Activated CD8-positive, alpha-beta T cell treated with anti-CD3 and anti-CD28 coated beads, Interleukin-2, amount 10 ng/mL, durations not matched to agents 7 days and 5 days (primary cell): ENCODE results near the gene CHRND. TPM values are rescaled to one million over a fixed set of nuclear protein-coding genes. Genes with fewer than 3 reads are reported as not detected.
"Not testable (repeated sequence)": the region's sequence is repeated elsewhere in the genome, so short reads cannot be mapped to it uniquely, and the experiment has no call there.

Experiments used
- ATAC-seq: fragments of 150-1000 bp; cut with Tn5 transposase; one replicate; pipeline ENCODE4 v1.10.0; 2021; ENCODE audit warnings: moderate library complexity
- CTCF ChIA-PET: fragments of 350-600 bp; sonication (Branson Sonifier 250); formaldehyde crosslinking; loops from one replicate; lab custom pipeline; 2021; ENCODE audit warnings: antibody characterized with exemption; lab: Charles Lee
- POLR2A ChIA-PET: fragments of 350-600 bp; sonication (Branson Sonifier 250); formaldehyde crosslinking; loops from one replicate; lab custom pipeline; 2021; ENCODE audit warnings: antibody characterized with exemption; lab: Charles Lee
- DNase-seq: peaks from one replicate; pipeline ENCODE4 v3.0.0-alpha.2; 2020
- H3K27ac Mint-ChIP-seq: one replicate; pipeline ENCODE4 v1.8.0; 2021; ENCODE audit warnings: mild to moderate bottlenecking, mixed read lengths
- H3K27me3 Mint-ChIP-seq: one replicate; pipeline ENCODE4 v1.8.0; 2021; ENCODE audit warnings: low read depth, mixed read lengths
- H3K36me3 Mint-ChIP-seq: one replicate; pipeline ENCODE4 v1.8.0; 2021; ENCODE audit warnings: low read depth, mixed read lengths
- H3K4me1 Mint-ChIP-seq: one replicate; pipeline ENCODE4 v1.8.0; 2021; ENCODE audit warnings: low read depth, mixed read lengths
- H3K4me3 Mint-ChIP-seq: one replicate; pipeline ENCODE4 v1.8.0; 2021; ENCODE audit warnings: mild to moderate bottlenecking, mixed read lengths
- H3K9me3 Mint-ChIP-seq: one replicate; pipeline ENCODE4 v1.8.0; 2022; ENCODE audit warnings: mixed read lengths; ENCODE audit not compliant: insufficient read depth
- total RNA-seq, 2 experiments: library from RNA; stranded (reverse); gene quantifications; one replicate each; pipeline ENCODE4 v1.2.3, GENCODE V29; 2021

Gene CHRND
- total RNA-seq, 2 experiments from 2014 or later = not detected

GRCh38 chr2:232524771-232525170 lies 1.2 kb upstream of the CHRND start:
- peaks cover 42% of the 10 kb centered on the region for H3K27me3 Mint-ChIP-seq
- ATAC-seq (no peak), DNase-seq (no peak)
- H3K36me3 Mint-ChIP-seq = no peaks in the 10 kb centered on the region
- POLR2A ChIA-PET = no interaction called here
- H3K4me1 Mint-ChIP-seq = peaks cover 21% of the 10 kb centered on the region
- no peaks in the 10 kb centered on the region for H3K9me3 Mint-ChIP-seq
- no peak overlapping the region for H3K27ac Mint-ChIP-seq
- CTCF ChIA-PET = interaction anchor here (2.6 kb wide), 1 partner anchor 78 kb away, joined by 12 read pairs; no protein-coding TSS in a partner anchor
- H3K4me3 Mint-ChIP-seq = no peak overlapping the region

- H3K27ac Mint-ChIP-seq = no peak overlapping the region
- CTCF ChIA-PET = no interaction called here
- POLR2A ChIA-PET = no interaction called here
- no peaks in the 10 kb centered on the region for H3K9me3 Mint-ChIP-seq
- peaks cover 42% of the 10 kb centered on the region for H3K27me3 Mint-ChIP-seq
- DNase-seq (no peak), ATAC-seq (no peak)
- H3K4me1 Mint-ChIP-seq = peaks cover 21% of the 10 kb centered on the region
- no peak overlapping the region for H3K4me3 Mint-ChIP-seq
- no peaks in the 10 kb centered on the region for H3K36me3 Mint-ChIP-seq
Observed at GRCh38 chr2:232525199-232525598, 761 bp upstream of the CHRND start.

- H3K4me3 Mint-ChIP-seq = no peak overlapping the region
- POLR2A ChIA-PET = no interaction called here
- peaks cover 19% of the 10 kb centered on the region for H3K4me1 Mint-ChIP-seq
Observed at GRCh38 chr2:232526372-232526941, 497 bp downstream of the CHRND start.

GRCh38 chr2:232527905-232528470 lies 2.0 kb downstream of the CHRND start:
- peaks cover 16% of the 10 kb centered on the region for H3K4me1 Mint-ChIP-seq
- no peaks in the 10 kb centered on the region for H3K36me3 Mint-ChIP-seq
- peaks cover 32% of the 10 kb centered on the region for H3K27me3 Mint-ChIP-seq
- H3K4me3 Mint-ChIP-seq = no peak overlapping the region
- H3K9me3 Mint-ChIP-seq = no peaks in the 10 kb centered on the region
- ATAC-seq = no peak
- ChIA-PET POLR2A (no interaction called here), CTCF (no interaction called here)
- H3K27ac Mint-ChIP-seq = no peak overlapping the region
- no peak for DNase-seq

More at GRCh38 chr2:232526372-232526941, 497 bp downstream of the CHRND start:
- no peak overlapping the region for H3K27ac Mint-ChIP-seq
- DNase-seq (no peak), ATAC-seq (no peak)
- H3K27me3 Mint-ChIP-seq = peaks cover 36% of the 10 kb centered on the region
- H3K9me3 Mint-ChIP-seq = no peaks in the 10 kb centered on the region
- CTCF ChIA-PET = no interaction called here
- no peaks in the 10 kb centered on the region for H3K36me3 Mint-ChIP-seq

- CTCF ChIA-PET = no interaction called here
- Mint-ChIP-seq H3K9me3 (no peaks in the 10 kb centered on the region), H3K36me3 (no peaks in the 10 kb centered on the region), H3K4me3 (no peak overlapping the region), H3K27ac (peak overlapping the region; percentile 51), H3K4me1 (peaks cover 14% of the 10 kb centered on the region), H3K27me3 (peaks cover 27% of the 10 kb centered on the region)
- DNase-seq = no peak
- peak; percentile 50 for ATAC-seq
- POLR2A ChIA-PET = no interaction called here
Observed at GRCh38 chr2:232528746-232529460, 2.9 kb downstream of the CHRND start.

- H3K36me3 Mint-ChIP-seq = no peaks in the 10 kb centered on the region
- no peak for ATAC-seq
- H3K4me1 Mint-ChIP-seq = peaks cover 12% of the 10 kb centered on the region
- H3K27me3 Mint-ChIP-seq = peaks cover 18% of the 10 kb centered on the region
- no peaks in the 10 kb centered on the region for H3K9me3 Mint-ChIP-seq
- DNase-seq = no peak
- H3K27ac Mint-ChIP-seq = no peak overlapping the region
- no peak overlapping the region for H3K4me3 Mint-ChIP-seq
- ChIA-PET POLR2A (no interaction called here), CTCF (no interaction called here)
Observed at GRCh38 chr2:232529806-232530547, 4.0 kb downstream of the CHRND start.

GRCh38 chr2:232530626-232531260 lies 4.8 kb downstream of the CHRND start:
- ChIA-PET CTCF (interaction anchor here (2.6 kb wide), 1 partner anchor 9 kb away, joined by 10 read pairs; no protein-coding TSS in a partner anchor), POLR2A (no interaction called here)
- Mint-ChIP-seq H3K27ac (no peak overlapping the region), H3K4me3 (no peak overlapping the region), H3K4me1 (peaks cover 12% of the 10 kb centered on the region), H3K9me3 (no peaks in the 10 kb centered on the region), H3K36me3 (no peaks in the 10 kb centered on the region), H3K27me3 (peaks cover 18% of the 10 kb centered on the region)
- ATAC-seq = no peak
- no peak for DNase-seq

- Mint-ChIP-seq H3K27me3 (peaks cover 11% of the 10 kb centered on the region), H3K36me3 (no peaks in the 10 kb centered on the region), H3K4me3 (no peak overlapping the region), H3K4me1 (peaks cover 12% of the 10 kb centered on the region), H3K27ac (no peak overlapping the region), H3K9me3 (no peaks in the 10 kb centered on the region)
- ATAC-seq (no peak), DNase-seq (no peak)
- CTCF ChIA-PET = interaction anchor here (2.6 kb wide), 1 partner anchor 10 kb away, joined by 10 read pairs; no protein-coding TSS in a partner anchor
- POLR2A ChIA-PET = no interaction called here
Observed at GRCh38 chr2:232532419-232532818, 6.5 kb downstream of the CHRND start.

GRCh38 chr2:232532821-232533220 lies 6.9 kb downstream of the CHRND start:
- ATAC-seq, POLR2A ChIA-PET, DNase-seq, H3K36me3 Mint-ChIP-seq, H3K27me3 Mint-ChIP-seq, H3K27ac Mint-ChIP-seq, H3K4me3 Mint-ChIP-seq, H3K9me3 Mint-ChIP-seq: not testable (repeated sequence)
- CTCF ChIA-PET = interaction anchor here (2.6 kb wide), 1 partner anchor 11 kb away, joined by 10 read pairs; no protein-coding TSS in a partner anchor
- H3K4me1 Mint-ChIP-seq = peaks cover 12% of the 10 kb centered on the region

- ChIA-PET POLR2A (interaction anchor here (1.3 kb wide), 1 partner anchor 9 kb away, joined by 3 read pairs; no protein-coding TSS in a partner anchor), CTCF (no interaction called here)
- Mint-ChIP-seq H3K4me1 (peaks cover 13% of the 10 kb centered on the region), H3K4me3 (no peak overlapping the region), H3K27me3 (peaks cover 9% of the 10 kb centered on the region), H3K9me3 (no peaks in the 10 kb centered on the region), H3K36me3 (no peaks in the 10 kb centered on the region), H3K27ac (no peak overlapping the region)
- DNase-seq (no peak), ATAC-seq (no peak)
Observed at GRCh38 chr2:232533944-232534710, 8.2 kb downstream of the CHRND start.
